NB4 (cell line): ENCODE measurements around the gene SPINT2.

ENCODE experiments used
- CTCF ChIP-seq: IDR thresholded peaks from one replicate; pipeline ENCODE4 v1.5.1; 2012; ENCODE audit warnings: low read depth, low read length
- MAX ChIP-seq: IDR thresholded peaks from 2 replicates; pipeline ENCODE4 v1.6.1; 2011; ENCODE audit warnings: low read depth, low read length
- MYC ChIP-seq: IDR thresholded peaks from 2 replicates; pipeline ENCODE4 v1.6.1; 2011; ENCODE audit warnings: low read depth, low read length
- POLR2A ChIP-seq: IDR thresholded peaks from 2 replicates; pipeline ENCODE4 v1.6.1; 2011; ENCODE audit warnings: mild to moderate bottlenecking; ENCODE audit not compliant: insufficient read length; ENCODE audit errors: extremely low read depth

- no peak for TF ChIP-seq CTCF
- TF ChIP-seq MYC, result no peak
- no peak for TF ChIP-seq POLR2A
- no peak for TF ChIP-seq MAX
Observed at GRCh38 chr19:38243279-38243673, 21.1 kb upstream of the SPINT2 start.
